ENCODE measurements around the gene DCDC2B.

GRCh38 chr1:32247452-32247851 lies 38.6 kb downstream of the DCDC2B start:
- TF ChIP-seq CTCF (IDR thresholded peaks at IDR 0.05) (no peak), POLR2A (IDR thresholded peaks at IDR 0.05) (no peak)

Data from right lobe of liver (tissue), 4 donors.